Measurements from ENCODE around the gene CAPS. TPM values are rescaled to one million over a fixed set of nuclear protein-coding genes. Genes with fewer than 3 reads are reported as not detected.

CAPS gene
- total RNA-seq, 4 donors from 2014 or later = 24.6 to 57.3 (median 38.0) TPM

DNA sequence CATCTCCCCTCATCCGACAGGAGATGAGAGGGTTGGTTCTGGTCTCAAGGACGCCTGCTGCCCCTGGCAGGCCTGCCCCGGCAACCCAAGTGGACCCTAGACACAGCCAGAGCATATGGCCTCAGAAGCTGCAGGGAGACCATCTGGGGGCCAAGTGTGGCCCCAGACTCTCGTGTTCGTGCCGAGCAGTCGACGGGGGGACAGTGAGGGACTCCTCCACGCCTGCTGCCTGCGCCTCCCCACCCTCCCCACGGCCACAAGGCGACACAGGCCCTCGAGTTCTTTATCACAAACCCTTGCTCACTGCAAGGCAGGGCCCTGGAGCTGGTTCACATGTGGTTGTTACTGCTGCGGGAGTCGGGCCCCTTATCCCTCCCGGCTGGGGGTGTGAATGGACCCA lies 9.3 kb downstream of the CAPS start:
- no peak overlapping the region for H3K27ac ChIP-seq
- in situ Hi-C loops (cut with MboI; ENCODE audit: low pct_ligation_motif_present in 1 of 4, low pct_unique_long_range_greater_than_20kb in 1 of 4, low sequenced_read_pairs in 3 of 4) = no loop called here
- no peak for DNase-seq
- H3K27me3 ChIP-seq = no peaks in the 10 kb centered on the region
- 90% methylated on average over 14 of the region's 16 CpGs; no CpG with 5 or more reads in 1 of the 2 donors for WGBS, 2 donors (ENCODE audit: low coverage in 1 of 2)
- H3K36me3 ChIP-seq = peaks cover 0 to 45% (median 15%) of the 10 kb centered on the region in 4 donors
- H3K4me1 ChIP-seq = peaks cover 15 to 26% (median 24%) of the 10 kb centered on the region in 4 donors
- H3K9me3 ChIP-seq = no peaks in the 10 kb centered on the region
- no peak for TF ChIP-seq CTCF (IDR thresholded peaks at IDR 0.05)
- no peak for TF ChIP-seq EP300 (IDR thresholded peaks at IDR 0.05; ENCODE audit: low read depth)
- TF ChIP-seq POLR2AphosphoS5 (IDR thresholded peaks at IDR 0.05) = no peak
- no peak for TF ChIP-seq POLR2A (IDR thresholded peaks at IDR 0.05)
- intact Hi-C loops (cut with DNase I; ENCODE audit: low total_unique reads) = no loop called here
- no peak overlapping the region for H3K4me3 ChIP-seq

DNA sequence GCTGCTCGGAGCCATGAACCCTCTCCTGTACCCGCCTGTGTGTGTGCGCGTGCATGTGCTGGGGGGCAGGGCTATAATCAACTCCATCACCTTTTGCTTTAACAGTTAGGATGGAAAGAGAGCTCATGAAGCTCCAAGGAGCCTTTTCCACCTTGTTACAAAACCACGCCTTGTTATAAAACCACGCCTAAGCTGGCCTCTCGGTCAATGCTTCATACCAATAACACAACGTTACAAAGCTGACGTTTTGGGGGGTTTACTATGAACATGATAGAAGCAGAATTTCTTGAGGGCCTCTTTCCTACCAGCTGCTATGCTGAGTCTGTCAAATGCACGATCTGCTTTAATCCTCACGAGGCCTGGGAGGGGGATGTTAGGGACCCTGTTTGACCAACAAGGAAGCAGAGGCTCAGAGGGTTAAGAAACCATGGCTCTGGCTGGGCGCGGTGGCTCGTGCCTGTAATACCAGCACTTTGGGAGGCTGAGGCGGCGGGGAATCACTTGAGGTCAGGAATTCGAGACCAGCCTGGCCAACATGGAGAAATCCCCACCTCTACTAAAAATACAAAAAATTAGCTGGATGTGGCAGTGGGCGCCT lies 11.9 kb downstream of the CAPS start:
- DNase-seq = peak; percentile 46
- Histone ChIP-seq H3K27ac (peak overlapping the region; percentile 75 to 83 (median 82)), H3K4me3 (no peak overlapping the region), H3K27me3 (no peaks in the 10 kb centered on the region), H3K9me3 (no peaks in the 10 kb centered on the region), H3K4me1 (peaks cover 15 to 31% (median 24%) of the 10 kb centered on the region in 4 donors), H3K36me3 (peaks cover 0 to 34% (median 8%) of the 10 kb centered on the region in 4 donors)
- intact Hi-C loops (cut with DNase I; ENCODE audit: low total_unique reads) (no loop called here), in situ Hi-C loops (cut with MboI; ENCODE audit: low pct_ligation_motif_present in 1 of 4, low pct_unique_long_range_greater_than_20kb in 1 of 4, low sequenced_read_pairs in 3 of 4) (no loop called here)
- WGBS, 2 donors (ENCODE audit: low coverage in 1 of 2) = 58 to 61% methylated on average over 12 to 18 of the region's 18 CpGs
- TF ChIP-seq EP300 (IDR thresholded peaks at IDR 0.05; ENCODE audit: low read depth) = no peak
- no peak for TF ChIP-seq CTCF (IDR thresholded peaks at IDR 0.05)
- no peak for TF ChIP-seq POLR2AphosphoS5 (IDR thresholded peaks at IDR 0.05)
- TF ChIP-seq POLR2A (IDR thresholded peaks at IDR 0.05) = no peak

- 72 to 73% methylated on average over 8 to 14 of the region's 14 CpGs for WGBS, 2 donors (ENCODE audit: low coverage in 1 of 2)
- intact Hi-C loops (cut with DNase I; ENCODE audit: low total_unique reads) = no loop called here
- H3K9me3 ChIP-seq = no peaks in the 10 kb centered on the region
- H3K4me1 ChIP-seq = peaks cover 15 to 31% (median 24%) of the 10 kb centered on the region in 4 donors
- no peaks in the 10 kb centered on the region for H3K27me3 ChIP-seq
- H3K36me3 ChIP-seq = peaks cover 0 to 29% (median 8%) of the 10 kb centered on the region in 4 donors
- peak; percentile 13 to 45 (median 23) for TF ChIP-seq POLR2AphosphoS5 (IDR thresholded peaks at IDR 0.05)
- no peak for TF ChIP-seq EP300 (IDR thresholded peaks at IDR 0.05; ENCODE audit: low read depth)
- no peak for TF ChIP-seq POLR2A (IDR thresholded peaks at IDR 0.05)
- no peak for TF ChIP-seq CTCF (IDR thresholded peaks at IDR 0.05)
- H3K27ac ChIP-seq = peak overlapping the region; percentile 75 to 83 (median 82)
- DNase-seq = peak; percentile 33
- no peak overlapping the region for H3K4me3 ChIP-seq
- in situ Hi-C loops (cut with MboI; ENCODE audit: low pct_ligation_motif_present in 1 of 4, low pct_unique_long_range_greater_than_20kb in 1 of 4, low sequenced_read_pairs in 3 of 4) = no loop called here
Measured at GRCh38 chr19:5926641-5927440, 12.8 kb downstream of the CAPS start.

DNA sequence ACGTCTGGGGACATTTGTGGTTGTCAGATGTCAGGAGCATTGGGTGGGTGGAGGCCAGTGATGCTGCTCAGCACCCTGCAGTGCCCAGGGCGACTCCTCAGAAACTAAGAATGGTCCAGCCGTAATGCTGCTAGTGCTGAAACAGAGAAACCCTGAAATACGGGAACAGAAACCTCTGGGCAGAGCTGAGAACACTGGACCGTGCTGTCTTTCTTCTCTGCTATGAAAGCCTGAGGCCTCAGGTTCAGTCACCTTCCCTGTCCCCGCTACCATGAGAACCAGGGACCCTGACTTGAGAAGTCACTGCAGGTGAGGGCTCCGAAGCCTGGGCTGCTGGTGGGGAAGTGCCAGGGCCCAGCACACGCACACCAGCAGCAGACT lies 13.4 kb downstream of the CAPS start:
- no peak overlapping the region for H3K4me3 ChIP-seq
- H3K36me3 ChIP-seq = peaks cover 0 to 27% (median 8%) of the 10 kb centered on the region in 4 donors
- H3K9me3 ChIP-seq = no peaks in the 10 kb centered on the region
- DNase-seq = no peak
- in situ Hi-C loops (cut with MboI; ENCODE audit: low pct_ligation_motif_present in 1 of 4, low pct_unique_long_range_greater_than_20kb in 1 of 4, low sequenced_read_pairs in 3 of 4) (no loop called here), intact Hi-C loops (cut with DNase I; ENCODE audit: low total_unique reads) (no loop called here)
- no peaks in the 10 kb centered on the region for H3K27me3 ChIP-seq
- TF ChIP-seq EP300 (IDR thresholded peaks at IDR 0.05; ENCODE audit: low read depth) = no peak
- peak overlapping the region; percentile 75 to 83 (median 82) for H3K27ac ChIP-seq
- 90% methylated on average over 8 of the region's 8 CpGs; no CpG with 5 or more reads in 1 of the 2 donors for WGBS, 2 donors (ENCODE audit: low coverage in 1 of 2)
- H3K4me1 ChIP-seq = peaks cover 15 to 31% (median 24%) of the 10 kb centered on the region in 4 donors
